Fibroblast of pulmonary artery (primary cell): ENCODE results near the gene ENPP3.
"Not testable (repeated sequence)": the region's sequence is repeated elsewhere in the genome, so short reads cannot be mapped to it uniquely, and the experiment has no call there.

ENCODE experiments used
- DNase-seq: peaks from one replicate; pipeline ENCODE4 v3.0.0-alpha.2; 2010; ENCODE audit warnings: low read depth
- H3K4me3 ChIP-seq: replicated peaks from 2 replicates; pipeline ENCODE4 v1.5.1; 2011; ENCODE audit warnings: low read depth, mild to moderate bottlenecking, control low read depth, low read length, moderate library complexity
- TF ChIP-seq, protein P1 (sequence below): IDR thresholded peaks from 2 replicates; pipeline ENCODE4 v1.5.1; 2011; ENCODE audit warnings: mild to moderate bottlenecking, control low read depth, low read length, inconsistent platforms; ENCODE audit errors: missing control alignments

ENPP3 gene

DNA sequence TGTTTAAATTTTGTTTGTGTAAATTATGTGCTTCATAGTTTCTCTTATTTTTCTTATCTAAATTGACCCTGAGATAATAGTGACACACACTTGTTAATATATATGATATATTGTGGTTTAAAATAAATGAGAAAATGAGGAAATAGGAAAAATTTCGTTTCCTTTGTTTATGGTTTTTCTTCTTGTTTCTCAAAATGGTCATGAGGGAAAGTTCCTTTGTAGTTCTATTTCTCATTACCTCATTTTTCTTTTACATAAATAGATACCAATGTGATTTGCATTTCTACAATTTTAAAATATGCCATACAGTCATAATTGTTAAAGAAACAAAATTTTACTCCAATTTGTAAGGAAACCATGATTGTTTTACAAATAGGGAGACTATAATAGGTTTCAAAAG lies 54.9 kb downstream of the ENPP3 start:
- H3K4me3 ChIP-seq = no peak overlapping the region
- TF ChIP-seq, protein P1, sequence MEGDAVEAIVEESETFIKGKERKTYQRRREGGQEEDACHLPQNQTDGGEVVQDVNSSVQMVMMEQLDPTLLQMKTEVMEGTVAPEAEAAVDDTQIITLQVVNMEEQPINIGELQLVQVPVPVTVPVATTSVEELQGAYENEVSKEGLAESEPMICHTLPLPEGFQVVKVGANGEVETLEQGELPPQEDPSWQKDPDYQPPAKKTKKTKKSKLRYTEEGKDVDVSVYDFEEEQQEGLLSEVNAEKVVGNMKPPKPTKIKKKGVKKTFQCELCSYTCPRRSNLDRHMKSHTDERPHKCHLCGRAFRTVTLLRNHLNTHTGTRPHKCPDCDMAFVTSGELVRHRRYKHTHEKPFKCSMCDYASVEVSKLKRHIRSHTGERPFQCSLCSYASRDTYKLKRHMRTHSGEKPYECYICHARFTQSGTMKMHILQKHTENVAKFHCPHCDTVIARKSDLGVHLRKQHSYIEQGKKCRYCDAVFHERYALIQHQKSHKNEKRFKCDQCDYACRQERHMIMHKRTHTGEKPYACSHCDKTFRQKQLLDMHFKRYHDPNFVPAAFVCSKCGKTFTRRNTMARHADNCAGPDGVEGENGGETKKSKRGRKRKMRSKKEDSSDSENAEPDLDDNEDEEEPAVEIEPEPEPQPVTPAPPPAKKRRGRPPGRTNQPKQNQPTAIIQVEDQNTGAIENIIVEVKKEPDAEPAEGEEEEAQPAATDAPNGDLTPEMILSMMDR = no peak
- DNase-seq = no peak

DNA sequence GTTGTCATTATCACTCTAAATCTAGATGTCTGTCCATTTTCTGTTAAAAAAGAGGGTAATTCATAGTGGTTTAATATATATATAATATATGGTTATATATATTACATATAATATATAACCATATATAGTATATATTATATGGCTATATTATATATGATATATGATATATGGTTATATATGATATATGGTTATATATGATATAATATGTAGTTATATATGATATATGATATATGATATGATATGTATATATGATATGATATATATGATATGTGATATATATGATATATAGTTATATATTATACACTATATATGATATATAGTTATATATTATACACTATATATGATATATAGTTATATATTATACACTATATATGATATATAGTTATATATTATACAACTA lies 55.5 kb downstream of the ENPP3 start:
- TF ChIP-seq, protein P1 = no peak
- DNase-seq = no peak
- no peak overlapping the region for H3K4me3 ChIP-seq

DNA sequence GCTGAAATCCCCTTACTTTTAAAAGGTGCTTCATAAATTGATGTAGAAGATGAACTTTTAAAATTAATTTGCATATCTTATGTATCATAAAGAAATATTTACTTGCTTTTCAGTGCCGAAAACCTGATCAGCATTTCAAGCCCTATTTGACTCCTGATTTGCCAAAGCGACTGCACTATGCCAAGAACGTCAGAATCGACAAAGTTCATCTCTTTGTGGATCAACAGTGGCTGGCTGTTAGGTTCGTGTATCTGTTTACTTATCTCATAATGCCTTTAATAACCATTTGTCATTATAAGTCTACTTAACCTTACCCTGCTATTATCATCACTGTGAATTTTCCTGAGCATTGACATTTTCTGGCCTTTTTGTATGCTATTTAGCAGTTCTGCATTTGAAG lies 56.3 kb downstream of the ENPP3 start:
- TF ChIP-seq, protein P1 = no peak
- no peak overlapping the region for H3K4me3 ChIP-seq
- DNase-seq = no peak

DNA sequence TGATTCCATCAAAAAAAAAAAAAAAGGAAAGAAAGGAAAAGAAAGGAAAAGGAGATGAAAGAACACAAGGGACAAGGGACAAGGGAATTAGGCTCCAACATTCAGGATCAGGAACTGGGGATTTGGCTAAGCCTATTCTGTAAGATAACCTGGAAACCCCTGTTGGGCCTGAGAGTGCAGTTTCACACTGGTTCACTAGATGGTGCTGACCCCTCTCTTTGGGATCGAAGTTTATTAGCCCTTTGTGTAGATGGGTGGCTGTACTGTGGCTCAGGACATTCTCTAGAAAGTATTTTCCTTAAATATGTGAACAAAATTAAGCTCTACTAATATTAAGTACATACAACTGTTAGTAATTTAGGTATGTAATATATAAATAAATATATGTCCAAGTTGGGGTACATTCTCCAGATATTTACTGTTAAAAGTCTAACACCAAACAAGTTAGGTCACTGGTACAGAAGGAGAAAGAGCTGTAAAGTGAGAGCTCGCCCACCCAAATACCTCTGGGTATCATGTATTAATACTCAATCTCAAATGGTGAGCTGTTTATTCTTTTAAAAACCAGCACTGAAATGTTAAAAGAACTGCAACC lies 57.8 kb downstream of the ENPP3 start:
- TF ChIP-seq, protein P1 = peak; percentile 95
- peak; percentile 76 for DNase-seq
- H3K4me3 ChIP-seq = no peak overlapping the region

DNA sequence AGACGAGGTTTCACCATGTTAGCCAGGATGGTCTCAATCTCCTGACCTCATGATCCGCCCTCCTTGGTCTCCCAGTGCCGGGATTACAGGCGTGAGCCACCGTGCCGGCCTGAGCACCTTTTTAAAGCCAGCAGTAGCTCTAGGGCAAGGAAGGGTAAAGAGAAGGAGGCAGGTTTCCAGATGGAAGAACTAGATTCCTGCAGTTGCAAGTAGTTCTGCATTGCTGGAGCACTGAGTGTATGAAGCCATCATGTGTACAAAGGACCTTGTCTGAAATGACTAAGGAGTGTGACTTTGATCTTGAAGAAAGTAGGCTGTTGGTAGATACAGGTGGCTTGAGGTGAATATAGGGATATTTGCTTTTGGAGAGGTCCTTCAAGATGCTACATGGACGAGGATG lies 59.9 kb downstream of the ENPP3 start:
- no peak for DNase-seq
- TF ChIP-seq, protein P1 = no peak
- H3K4me3 ChIP-seq = no peak overlapping the region

DNA sequence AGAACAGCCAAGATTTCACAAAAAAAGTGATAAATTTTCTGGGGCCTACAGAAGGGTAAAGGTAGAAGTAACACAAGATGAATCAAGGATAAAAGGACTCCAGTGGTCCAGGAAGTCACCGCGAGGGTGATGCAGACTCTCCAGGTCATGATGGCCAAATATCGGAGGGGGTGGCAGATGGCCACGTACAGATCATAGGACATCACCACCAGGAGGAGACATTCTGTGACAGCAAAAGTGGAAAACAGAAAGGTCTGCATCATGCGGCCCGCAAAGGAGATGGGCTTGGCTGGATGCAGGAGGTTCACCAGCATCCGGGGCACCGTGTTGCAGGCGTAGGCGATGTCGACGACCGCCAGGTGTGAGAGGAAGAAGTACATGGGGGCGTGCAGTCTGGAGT lies 63.7 kb downstream of the ENPP3 start:
- DNase-seq, H3K4me3 ChIP-seq: not testable (repeated sequence)

DNA sequence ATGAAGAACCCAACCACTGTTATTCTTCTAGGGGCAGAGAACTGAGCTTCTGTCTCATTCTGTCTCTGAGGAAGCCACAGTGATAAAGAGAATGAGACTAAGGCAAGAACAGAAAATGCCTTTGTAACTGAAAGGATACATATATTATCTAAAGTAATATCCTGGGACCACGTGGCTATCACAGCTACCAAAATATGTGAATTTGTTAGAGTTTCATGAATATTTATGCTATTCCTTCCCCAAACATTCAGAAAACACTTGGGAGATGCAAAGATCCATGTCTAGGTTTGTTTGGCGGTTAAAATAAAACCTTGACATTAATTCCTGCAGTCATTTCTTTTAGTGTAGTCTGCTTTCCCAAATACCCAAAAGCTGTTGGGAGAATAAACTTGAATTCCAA lies 66.8 kb downstream of the ENPP3 start:
- not testable (repeated sequence) for H3K4me3 ChIP-seq, DNase-seq

DNA sequence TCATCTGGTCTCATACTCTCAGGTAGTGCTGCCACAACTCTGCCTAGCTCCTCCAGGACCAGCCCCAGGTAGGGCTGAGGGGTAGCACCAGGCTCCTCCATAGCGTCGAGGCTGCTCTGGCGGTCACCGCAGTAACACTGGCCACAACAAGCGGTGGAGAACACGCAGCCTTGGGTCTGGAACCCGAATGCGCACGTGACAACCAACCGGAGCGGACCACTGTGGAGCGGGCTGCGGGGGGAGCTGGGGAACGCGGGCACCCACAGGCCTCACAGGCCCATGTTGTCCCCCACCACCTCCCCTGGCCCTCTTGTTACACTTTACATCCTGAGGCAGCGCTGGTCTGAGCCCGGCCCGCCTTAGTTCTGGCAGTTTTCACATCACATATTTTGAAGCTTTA lies 73.8 kb downstream of the ENPP3 start, which contains the start of gene CTAGE9:
Gene CTAGE9 (minus strand): TSS at position 101 of the 400 bp plus-strand sequence. CDS start 0 bp downstream, at position 101.
- not testable (repeated sequence) for DNase-seq, H3K4me3 ChIP-seq

DNA sequence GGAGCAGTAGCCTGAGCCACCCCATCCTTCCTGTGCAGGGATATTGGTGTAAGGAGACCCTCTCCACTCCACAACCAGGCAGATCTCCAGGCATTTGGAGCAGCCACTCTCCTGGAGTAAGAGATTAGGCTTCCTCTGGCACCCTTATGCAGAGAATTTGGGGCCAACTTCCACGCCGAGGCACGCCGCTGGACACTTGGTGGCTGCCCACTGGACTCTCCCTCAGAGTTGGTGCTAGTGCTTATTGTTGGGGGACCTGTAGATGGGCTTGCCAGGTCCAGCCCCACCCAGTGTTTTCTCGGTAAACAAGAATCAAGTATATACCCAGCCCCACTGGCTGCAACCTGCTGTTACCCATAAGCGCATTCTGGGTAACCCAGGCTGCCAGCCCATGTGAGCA lies 78.5 kb downstream of the ENPP3 start:
- H3K4me3 ChIP-seq, DNase-seq: not testable (repeated sequence)
